Islet precursor cell (in vitro differentiated cells): Measurements from ENCODE around the gene C1QTNF12.

ENCODE experiments used
- DNase-seq: peaks from one replicate; pipeline ENCODE4 v3.0.0-alpha.2; 2018

The C1QTNF12 gene

DNA sequence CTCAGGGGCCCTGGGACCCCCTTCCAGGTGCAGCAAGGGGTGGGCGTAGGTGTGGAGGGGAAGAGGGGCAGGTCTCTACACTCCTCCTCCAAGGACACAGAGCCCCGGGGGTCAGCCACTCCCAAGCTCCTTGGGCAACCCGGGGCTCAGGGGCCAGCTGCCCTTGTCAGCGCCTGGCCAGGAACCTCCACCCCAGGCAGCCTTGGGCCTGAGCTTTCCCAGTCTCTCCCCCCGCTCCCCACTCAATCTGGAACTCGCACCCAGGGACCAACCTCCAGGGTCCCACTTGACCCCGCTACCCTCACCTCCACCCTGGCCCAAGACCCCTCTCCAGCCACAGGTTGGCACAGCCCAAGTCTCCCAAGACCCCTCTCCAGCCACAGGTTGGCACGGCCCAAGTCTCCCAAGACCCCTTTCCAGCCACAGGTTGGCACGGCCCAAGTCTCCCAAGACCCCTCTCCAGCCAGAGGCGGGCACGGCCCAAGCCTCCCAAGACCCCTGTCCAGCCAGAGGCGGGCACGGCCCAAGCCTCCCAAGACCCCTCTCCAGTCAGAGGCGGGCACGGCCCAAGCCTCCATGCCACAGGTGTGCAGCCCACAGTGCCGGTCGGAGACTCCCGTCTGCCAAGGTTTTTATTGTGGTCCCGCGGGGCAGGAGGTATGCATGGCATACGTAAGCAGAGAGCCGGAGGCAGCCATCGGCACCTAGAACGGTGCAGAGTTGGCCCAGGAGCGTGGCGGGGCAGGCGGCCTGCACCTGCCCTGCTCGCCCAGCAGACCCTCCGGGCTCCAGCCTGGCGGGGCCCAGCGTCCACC, 35.6 kb downstream of the C1QTNF12 start:
- no peak for DNase-seq

DNA sequence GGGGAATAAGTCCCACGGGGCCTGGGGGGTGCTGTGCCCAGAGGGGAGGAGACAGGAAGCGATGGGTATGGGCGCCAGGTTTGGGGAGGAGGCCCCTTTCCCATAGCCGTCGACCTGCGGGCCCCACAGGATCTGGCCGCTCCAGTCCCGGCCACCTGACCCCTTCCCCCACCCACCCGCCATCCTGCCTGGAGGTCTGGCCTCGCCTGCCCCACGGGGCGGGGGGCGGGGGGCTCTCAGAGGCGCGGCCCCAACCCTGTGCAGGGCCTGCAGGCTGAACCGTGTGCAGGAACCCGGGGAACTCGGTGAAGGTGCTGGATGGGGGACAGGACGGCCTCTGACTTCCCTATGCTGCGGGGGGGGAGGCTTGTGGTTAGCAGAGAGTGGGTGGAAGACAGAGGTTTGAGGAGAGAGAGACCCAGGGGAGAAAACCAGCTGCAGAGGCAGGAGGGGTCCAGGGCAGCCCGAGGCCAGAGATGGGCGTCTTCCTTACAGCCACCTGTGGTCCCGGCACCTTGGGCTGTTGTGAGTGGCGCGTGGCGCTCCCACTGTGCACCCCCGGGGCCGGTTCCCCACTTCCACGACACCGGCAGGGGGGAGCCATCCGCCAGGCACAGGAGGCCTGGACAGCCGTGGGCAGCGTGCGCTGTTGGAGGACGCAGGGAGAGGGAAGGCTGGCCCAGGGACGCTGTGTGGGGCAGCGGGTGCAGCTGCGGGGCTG, 37.6 kb downstream of the C1QTNF12 start:
- no peak for DNase-seq

DNA sequence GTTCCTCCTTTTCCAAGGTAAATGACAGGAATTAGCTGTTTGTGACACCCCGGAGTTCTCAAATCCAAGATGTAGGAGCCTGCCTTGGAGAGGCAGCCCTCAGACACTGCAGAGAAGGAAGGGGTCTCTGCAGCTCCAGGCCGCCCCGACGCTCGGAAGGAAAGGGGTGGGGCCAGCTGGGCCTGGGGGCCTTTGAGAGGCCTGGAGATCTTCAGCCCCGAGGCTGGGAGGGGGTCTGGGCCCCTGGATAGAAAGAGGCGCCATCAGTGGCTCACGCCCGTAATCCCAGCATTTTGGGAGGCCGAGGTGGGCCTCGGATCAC, 39.0 kb downstream of the C1QTNF12 start:
- no peak for DNase-seq

DNA sequence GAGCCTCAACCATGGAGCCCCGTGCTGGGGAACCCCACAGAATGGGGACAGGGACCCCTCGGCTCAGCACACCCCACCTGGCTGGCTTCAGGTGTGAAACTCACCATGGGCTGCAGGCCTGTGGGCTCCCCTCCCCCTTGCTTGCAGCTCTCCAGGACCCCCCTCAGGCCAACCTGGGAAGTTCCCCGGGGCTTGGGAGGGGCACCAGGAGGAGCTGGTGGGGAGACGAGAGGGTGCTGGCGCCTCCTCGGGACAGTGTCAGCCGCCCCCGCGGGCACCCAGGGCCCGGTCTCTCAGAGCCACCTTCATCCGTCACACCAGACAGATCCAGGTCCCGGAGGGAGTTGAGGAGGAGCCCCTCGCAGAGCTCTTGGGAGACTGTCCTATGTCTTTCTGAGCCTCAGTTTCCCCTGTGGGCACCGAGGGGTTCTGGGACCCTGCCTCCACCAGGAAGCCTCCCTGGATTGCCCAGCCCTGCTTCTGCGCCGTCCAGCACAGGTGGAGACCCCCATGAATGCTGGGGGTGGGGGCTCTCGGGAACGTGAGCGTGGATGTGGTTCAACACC, 39.5 kb downstream of the C1QTNF12 start:
- DNase-seq = no peak

DNA sequence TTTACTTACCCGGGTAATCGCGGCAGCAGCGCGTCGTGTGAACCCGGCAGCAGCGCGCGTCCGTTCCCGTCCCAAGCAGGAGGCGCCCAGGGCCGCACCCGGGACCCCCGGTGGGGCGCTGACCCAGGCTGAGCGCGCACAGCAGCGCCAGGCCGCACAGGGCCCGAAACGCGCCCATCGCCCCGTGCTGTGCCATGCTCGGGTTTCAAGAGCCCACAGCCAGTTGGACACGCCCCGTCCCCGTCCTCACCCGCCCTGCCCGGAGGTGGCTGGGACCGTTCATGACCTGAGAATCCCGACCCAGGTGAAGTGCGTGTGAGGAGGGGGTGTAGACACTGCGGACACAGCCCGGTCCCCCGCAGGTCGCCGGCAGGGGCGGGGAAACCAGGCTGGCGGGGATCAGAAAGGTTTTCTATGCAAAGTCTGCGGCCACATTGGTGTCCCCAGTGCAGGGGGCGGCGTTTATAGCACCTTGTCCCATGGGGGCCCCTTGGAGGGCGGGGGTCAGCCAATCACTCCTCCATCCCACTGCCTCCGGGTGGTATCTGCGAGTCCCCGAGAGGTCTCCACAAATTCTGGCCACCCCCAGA, 40.1 kb downstream of the C1QTNF12 start, which contains the start of gene TNFRSF18:
Gene TNFRSF18 (minus strand): TSS at position 217 of the 590 bp plus-strand sequence. CDS start 21 bp downstream, at position 196.
- peak; percentile 74 for DNase-seq

DNA sequence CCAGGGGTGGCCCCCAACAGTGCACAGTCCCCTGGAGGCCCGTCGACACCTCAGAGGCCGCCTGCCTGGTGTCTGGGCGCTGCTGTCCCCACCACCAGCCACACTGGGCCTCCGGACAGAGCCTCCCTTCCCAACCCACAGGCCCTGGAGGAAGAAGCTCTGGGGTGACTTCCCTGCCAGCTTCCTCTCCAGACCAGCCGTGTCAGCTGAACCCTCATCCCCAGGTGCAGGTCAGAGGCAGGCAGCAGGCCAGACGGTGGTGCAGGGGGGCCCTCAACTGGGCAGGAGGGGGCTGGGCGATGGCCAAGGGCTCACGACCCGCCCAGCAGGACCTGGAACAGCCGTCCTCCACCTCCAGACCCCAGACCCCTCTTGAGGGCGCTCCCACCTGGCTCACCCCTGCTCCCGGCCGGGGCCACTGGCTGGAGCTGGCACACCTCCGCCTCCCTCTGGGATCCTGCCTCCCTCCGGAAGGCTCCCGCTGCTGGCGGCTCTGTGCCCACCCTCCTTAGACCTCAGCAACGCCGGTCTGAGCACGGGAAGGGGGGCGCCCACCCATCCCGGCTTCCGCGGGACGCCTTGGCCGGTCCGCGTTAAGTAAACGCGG, 40.6 kb downstream of the C1QTNF12 start:
- DNase-seq = no peak

DNA sequence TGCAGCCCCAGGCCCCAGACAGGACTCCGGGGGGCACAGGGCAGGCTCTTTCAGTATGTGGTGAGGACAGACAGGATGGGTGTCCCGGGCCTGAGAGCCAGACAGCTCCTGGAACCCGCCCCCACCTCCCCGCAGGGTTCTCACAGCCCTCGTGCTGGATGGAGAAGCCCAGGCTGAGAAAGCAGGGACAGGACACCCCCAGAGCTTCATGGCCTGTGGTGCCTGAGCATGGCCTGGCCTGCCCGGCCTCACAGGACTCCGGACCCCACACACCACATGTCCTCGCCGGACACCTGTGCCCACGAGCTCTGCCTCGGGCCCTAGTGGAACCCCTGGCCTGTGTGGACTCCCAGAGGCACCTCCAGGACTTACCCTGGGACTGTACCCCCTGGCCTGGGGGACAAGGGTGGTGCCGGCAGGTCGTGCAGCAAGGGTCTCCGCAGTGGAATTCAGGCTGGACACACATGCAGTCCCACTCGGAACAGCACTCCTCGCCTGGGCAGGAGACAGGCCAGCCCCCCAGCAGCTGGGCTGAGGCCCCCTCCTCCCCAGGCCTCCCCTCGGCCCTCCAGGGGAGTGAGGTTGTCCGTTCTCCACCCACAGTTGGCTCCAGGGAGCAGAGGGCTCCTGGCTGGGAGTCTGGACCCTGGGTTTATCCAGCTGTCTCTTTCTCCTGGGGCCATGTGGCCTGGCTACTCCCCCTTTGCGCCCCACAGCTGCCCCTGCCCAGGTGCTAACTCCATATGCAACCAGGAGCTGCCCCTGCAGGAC, 41.3 kb downstream of the C1QTNF12 start:
- no peak for DNase-seq

DNA sequence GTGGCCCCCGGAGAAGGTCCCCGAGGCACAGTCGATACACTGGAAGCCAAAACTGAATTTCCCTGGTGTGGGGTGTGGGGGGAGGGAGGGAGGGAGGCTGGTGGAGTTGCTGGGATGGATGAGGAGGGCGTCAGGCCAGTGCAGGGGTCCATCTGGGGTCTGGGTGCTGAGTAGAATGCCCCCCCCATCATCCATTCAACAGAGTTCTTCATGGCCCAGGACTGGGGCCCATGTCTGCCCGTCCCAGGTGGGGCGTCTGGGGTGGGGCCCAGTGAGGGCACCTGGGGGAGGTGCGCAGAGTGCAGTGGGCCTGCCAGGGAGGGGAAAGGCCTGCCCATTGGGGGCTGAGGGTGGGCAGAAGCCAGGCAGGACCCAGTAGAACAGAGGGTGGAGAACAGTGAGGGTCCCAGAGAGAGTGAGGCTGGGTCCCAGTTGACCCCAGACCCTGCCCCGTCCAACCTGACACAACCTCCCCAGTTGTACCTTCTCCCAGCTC, 42.0 kb downstream of the C1QTNF12 start:
- DNase-seq = no peak

DNA sequence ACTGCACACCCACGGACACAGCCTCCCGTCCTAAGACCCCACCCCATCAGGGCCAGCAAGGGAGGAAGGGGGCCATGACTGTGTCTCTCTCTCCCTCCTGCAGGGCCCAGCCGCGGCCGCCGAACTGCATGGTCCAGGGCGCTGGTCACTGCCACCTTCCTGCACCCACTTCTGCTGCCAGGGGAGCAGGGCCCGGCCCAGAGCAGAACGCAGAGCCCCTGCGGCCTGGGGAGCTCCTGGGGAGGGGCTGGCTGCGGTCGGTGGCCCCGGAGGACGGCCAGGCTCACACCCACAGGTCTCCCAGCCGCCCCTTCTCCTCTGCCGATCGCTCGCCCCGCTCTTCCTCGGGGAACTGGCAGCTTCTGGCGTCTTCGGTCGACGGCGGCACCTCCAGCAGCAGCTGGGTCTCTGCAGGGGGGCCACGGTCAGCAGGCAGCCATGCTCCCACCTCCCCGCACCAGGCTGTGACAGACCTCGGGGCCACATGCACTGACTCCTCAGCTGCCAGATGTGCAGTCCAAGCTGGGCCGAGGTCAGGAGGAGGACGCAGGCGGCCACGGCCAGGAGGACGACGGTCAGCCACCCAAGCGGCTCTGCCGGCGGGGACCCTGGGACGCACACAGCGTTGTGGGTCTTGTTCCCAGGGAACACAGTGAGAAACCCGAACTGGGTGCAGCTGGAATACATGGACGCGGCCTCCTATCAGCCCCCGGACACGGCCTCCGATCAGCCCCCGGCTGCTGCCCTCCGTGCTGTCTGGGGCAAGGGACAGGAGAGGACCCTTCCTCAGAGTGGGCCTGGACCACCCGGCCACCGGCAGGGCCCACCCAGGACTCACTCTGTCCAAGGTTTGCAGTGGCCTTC, 42.7 kb downstream of the C1QTNF12 start:
- DNase-seq = no peak

DNA sequence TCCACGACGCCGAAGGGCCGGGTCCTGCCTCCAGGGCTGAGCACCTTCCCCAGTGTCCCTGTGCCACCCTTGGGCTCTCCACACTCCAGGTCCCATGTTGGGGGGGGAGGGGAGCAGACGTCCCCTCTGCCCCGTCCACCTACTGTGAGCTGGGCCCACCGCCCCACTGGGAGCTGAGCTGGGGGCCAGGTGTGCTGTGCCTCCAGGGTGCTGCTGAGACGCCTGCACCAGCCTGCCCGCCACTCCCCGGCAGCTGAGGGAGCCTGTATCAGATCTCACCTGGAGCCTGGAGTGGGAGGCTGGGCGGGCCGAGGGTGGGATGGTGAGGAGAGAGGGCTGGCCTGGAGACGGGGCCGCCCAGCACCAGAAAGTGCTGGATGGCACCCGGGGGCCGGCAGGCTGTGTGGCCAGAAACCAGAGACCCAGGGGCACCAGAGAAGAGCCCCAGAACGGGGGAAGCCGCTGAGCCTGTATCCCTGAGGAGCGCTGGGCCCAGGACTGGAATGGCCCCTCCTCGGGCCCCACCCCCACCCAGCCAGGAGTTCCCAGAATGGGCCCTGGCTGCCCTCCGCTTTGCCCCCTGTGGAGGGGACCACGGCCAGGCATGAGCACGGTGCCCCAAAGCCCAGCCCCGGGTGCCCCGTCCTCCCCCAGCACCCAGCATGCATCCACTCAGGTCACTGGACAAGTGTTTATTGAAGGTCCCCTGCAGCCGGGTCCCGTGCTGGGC, 43.5 kb downstream of the C1QTNF12 start:
- DNase-seq = no peak

DNA sequence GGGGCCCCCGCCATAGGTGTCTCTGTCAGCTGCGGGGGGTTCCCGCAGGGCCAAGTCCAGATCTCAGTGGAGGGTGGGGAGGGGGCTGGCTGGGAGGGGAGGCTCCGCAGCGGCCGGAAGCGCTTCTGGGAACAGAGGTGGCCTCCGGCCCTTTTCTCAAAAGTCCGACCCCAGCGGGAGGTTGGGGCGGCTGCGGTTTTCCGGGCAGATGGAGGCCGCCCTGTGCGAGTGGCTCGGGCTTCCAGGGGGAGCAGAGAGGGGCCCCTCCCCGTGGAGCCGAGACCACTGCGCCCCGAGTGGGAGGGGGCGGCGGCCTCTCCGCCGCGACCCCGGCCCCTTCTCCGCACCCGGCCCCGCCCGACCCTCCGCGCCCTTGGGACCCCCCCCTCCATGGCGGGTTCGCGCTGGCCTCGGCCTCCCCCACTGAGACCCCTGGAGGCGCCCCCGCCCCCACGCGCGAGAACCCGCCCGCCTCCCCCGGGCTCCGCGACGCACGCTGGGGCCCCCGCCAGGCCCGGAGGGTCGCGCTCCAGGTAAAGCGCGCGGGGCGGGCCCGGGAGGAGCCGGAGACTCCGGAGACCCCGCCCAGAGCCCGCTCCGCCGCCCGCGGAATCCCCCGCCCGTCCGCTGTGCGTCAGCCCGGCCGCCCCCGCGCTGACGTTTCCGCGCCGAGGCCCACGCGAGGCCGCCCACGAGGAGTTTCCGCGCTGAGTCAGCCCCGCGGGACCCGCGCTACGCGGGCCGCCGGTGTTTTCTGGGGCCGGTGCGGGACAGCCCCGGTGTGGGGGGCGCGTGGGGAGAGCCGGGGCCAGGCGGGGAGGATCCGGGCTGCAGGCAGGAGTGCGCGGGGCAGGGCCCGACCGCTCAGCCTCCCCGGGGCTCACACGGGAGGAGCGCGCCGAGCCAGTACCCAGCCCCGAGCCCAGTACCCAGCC, 45.4 kb downstream of the C1QTNF12 start:
- DNase-seq = no peak

DNA sequence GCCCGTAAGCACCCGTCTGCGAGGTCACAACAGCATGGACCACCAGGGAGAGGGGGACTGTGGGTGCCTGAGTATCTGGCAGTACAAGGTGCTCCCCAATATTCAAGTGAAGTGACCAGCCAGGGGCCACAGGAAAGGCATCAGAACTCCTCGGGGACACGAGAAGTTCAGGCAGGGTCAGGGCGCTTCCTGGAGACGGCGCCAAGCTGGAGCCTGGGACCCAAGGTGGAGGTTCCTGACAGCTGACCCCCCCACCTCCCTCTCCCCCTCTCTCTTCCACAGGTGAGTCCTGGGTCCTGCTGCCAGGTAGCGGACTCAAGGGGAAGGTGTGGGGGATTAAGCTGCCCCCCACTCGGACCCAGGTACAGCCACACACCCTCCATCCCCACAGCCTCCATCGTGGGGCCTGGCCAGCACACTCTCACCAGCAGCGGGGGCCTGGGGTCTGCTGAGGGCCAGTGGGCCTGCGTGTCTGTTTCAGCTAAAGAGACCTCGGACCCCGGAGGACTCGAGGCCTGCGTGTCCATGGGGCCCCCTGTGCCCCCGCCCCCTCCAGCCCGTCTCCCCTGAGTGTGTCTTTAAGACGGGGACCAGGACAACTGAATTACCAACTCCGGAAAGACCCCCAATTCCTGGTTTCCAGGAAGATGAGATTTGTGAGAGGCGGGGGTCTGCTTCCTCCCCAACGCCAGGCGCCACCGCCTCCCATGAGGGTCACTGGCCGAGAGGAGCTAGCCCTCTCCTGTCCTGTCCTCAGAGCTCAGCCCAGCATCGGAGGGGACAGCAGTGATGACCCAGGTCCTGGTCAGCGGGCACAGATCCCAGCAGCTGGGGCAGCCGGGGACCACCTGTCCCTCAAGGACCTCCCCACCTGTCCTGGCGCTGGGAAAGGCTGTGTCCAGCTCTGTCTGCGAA, 46.3 kb downstream of the C1QTNF12 start:
- DNase-seq = no peak

DNA sequence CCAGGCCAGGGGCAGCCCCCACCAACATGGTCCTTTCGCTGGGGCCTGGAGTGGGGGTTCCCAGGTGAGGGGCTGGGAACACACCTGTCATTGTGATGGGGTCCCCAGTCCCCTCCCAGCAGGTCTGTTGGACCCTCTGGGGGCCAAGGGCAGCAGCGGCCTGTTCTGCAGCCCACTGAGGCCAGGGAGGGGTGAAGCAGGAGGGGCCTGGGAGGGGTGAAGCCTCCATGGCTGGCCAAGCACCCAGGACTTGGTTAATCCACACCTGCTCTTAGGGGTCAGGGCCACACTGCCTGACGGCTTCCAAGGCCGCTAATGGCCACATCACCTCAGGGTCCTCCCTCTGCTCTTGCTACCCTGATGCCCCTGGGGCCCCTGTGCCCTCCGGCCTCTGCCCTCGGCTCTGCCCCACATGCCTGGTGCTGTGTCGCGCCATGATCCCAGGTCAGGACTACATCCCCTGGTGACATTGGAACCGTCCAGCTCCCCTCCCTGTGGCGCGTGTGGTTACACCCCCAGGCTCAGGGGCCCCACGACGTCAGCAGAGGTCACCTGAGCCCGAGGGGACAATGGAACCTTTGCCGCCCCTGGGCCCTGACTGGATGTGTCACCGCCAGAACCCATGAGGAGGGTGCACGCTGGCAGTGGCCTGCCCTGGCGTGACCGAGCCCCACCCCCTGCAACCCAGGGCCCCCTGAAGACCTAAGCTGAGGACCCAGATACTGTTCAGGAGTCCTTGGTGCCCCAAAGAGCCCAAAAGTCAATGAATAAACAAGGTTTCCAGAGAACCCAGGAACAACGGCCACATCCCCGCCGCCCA, 47.2 kb downstream of the C1QTNF12 start:
- DNase-seq = no peak

DNA sequence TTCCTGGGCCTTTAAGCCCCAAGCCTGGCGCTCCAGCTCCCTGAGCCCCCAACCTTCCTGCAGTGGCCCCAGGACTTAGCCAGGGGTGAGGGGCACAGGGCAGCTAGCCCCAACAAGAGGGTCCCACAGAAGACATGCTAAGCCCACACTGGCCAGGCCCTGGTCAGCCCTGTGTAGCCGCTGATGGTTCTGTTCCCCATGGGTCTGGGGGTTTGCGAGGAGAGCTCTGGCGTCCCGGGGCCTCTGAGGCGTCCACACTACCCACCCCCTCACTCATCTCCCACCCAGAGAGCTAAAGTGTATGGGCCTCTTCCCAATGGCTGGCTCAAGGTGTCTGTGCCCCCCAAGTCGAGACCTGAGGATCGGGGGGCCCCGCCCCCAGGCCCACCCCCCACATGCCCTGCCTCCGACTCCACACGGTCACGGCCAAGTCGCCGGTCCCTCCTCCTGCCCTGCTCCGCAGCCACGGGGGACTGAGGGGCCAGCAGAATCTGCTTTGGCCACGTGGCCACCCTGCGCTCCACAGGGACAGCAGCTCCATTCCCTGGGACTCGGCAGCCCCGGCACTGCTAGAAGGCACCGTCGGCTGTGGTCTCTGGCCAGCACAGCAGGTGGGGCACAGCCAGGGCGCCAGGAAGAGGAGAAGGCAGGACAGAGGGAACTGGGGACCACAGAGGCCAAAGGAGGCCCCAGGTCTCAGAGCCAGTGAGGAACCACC, 47.9 kb downstream of the C1QTNF12 start:
- DNase-seq = no peak

DNA sequence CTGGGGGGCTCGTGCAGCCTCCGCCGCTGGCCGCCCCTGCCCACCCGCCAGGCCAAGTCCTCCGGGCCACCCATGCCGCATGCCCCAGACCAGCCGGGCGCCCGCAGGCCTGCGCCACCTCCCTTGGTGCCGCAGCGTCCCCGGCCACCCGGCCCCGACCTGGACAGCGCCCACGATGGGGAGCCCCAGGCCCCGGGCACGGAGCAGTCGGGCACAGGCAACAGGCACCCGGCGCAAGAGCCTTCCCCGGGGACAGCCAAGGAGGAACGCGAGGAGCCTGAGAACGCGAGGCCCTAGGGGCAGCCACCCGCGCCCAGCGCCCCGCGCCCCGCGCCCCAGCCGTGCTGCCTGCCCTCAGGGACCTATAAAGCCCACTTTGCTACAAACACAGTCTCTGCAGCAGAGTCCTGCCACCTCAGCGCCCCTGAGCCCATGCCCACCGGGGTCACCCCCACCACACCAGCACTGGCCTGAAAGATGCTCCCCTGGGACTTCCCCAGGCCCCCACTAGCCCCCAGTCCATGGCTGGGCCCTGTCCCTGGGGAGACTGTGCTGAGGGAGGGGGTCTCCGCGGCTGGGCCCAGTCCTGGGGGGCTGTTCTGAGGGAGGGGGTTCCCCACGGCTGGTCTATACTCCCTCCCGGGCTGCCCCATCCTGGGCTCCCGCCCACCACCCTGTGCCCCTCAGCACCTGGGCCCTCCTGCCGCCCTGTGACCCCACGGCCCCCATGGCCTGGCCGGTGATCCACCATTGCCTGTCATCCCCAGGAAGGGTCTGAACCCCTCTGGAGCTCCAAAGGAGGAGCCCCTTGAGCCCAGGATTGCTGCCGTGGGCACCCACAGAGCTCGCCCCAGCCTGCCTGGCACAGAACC, 48.7 kb downstream of the C1QTNF12 start:
- DNase-seq = no peak

DNA sequence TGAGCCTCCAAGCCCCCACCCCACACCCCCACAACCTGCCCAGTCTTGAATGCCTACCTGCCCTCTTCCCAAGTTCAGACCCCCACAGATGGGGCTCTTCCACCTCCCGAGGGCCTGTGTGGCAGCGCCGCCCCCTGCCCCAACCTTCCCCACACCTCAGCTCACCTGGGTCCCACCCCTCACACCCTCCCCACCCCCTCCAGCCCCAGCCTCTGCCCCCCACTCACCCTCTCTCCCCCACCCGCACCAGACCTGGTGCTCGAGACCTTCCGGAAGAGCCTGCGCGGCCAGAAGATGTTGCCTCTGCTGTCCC, 49.4 kb downstream of the C1QTNF12 start:
- no peak for DNase-seq
